ENCODE measurements around the gene SURF4.
A peak's percentile ranks its signal among the peaks of the same experiment; 100 is the strongest.
"Not testable (repeated sequence)": the region's sequence is repeated elsewhere in the genome, so short reads cannot be mapped to it uniquely, and the experiment has no call there.

The SURF4 gene

GRCh38 chr9:133349965-133350616, 25.8 kb downstream of the SURF4 start:
- DNase-seq, result no peak

DNA sequence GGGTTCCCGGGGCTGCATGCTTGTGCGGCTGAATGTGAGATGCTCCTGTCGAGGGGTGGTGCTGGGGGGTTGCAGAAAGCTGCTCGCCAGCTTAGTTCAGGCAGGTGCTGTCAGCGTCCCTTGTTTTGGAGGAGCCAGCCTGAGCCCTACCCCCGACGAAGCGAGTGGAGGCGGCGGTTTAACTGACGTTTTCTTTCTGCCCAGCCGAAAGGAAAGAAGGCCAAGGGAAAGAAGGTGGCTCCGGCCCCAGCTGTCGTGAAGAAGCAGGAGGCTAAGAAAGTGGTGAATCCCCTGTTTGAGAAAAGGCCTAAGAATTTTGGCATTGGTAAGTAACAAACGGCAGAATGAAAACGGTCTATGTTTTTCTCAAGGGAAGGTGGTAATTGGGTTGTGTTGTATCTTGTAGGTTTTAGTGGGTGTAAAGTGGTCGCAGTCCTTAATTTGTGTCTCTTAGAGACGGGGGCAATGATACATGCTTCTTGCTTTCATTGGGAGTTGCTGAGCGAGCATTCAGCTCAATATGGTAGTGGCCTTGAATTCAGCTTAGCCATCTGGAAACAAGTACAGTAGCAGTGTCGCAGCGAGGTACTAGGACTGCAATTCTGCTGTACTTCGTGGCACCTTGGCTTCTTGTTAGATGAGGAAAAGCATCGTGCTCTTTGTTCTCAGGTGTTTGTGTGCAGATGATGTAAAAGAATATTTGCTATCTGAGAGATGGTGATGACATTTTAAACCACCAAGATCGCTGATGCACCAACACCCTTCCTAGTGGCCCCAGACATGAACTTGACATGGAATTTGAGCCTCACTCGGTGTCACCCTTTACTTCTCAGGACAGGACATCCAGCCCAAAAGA, 26.9 kb downstream of the SURF4 start:
- DNase-seq, result no peak

DNA sequence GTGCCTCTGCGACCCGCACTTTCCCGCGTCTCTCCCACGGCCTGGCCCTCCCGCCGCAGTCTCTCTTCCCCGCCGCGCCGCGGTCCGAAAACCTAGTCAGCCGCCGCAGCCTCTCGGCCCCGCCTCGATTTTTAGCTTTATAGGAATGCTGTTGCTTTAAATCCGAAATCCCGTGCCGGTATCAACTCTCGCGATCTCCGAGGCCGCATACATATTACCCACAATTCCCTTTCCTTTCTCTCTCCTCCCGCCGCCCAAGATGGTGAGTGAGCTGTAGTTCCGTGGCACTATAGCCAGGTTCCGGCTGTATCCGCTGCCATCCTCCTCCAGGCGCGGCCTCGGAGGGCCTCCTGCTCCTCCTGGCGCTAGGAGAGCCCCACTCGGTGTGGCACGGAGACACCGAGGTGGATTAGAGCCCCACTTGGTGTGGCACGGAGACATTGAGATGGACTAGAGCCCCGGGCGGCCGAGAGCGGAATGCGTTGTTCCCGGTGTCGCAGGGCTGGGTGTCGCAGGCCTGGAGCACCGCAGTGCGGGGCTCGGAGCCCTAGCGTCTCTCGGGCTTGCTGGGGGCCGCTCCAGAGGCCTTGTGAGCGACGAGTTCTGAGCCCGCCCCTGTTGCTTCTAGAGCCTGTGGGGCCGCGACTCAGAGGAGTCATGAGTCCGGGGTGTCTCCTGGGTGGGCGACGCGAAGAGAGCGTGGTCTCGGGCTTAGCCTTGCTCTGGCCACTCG, 27.7 kb downstream of the SURF4 start, which contains the start of the genes MED22 and RPL7A:
TSS of gene MED22 (minus strand) at position 147 of the 733 bp plus-strand sequence. CDS start 1,469 bp downstream, outside the sequence.
TSS of gene RPL7A (plus strand) at position 234 of the 733 bp plus-strand sequence. CDS start at position 260, 26 bp downstream.
- peak; percentile 96 for DNase-seq

- DNase-seq, result no peak
Observed at GRCh38 chr9:133347515-133347984, 28.3 kb downstream of the SURF4 start.

DNA sequence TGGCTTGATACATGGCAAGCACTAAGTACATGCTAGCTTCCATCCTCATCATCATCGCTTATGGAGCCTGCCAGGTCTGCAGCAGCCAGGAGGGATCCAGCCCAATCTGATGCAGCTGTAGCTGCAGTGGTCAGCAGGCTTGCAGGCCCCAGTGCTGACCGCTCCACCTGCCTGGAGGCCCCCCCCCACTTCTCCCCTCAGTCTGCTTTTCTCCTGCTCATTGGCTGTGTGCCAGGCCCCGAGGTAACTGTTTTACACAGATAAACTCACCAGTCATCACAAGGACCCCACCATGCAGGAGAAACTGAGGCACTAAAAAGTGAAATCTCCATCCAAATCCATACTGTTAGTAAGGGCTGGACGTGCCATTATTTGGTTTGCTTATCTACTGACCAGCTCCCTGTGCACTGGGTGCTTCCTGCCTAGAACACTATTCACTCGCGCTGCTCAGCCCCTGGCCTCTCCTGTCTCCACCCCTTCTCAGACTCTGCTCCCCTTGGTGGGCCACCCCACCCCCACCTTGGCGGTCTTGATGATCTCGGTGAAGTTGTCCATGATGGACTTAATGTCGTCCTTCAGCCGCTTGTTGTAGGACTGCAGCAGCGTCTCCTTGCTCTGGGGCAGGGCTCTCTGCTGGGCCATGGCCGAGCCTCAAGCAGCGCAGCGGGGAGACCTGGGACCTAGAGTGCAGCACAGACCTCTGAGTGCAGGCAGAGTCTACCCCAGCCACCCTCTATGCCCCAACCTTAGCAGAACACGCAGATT, 29.7 kb downstream of the SURF4 start:
- DNase-seq, result no peak

DNA sequence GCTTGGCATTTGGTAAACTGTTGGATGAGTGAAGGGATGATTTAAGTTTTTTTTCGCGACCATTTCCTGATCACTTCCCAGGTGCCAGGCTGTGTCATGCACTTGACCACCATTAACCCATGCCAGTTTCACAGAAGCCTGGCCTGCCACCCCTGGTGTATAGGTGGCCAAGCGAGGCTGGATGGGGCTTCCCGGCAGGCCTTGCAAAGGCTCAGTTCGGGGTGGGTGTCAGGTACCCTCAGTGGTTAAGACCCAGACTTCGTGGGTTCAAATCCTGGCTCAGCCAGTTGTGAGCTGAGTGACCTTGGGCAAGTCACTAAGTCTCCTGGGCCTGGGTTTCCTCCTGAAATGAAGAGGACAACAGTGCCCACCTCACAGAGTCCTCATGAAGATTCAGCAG, 30.3 kb downstream of the SURF4 start:
- no peak for DNase-seq

- no peak for DNase-seq
Observed at GRCh38 chr9:133344979-133345378, 30.9 kb downstream of the SURF4 start.

GRCh38 chr9:133344071-133344470, 31.8 kb downstream of the SURF4 start:
- DNase-seq, result no peak

DNA sequence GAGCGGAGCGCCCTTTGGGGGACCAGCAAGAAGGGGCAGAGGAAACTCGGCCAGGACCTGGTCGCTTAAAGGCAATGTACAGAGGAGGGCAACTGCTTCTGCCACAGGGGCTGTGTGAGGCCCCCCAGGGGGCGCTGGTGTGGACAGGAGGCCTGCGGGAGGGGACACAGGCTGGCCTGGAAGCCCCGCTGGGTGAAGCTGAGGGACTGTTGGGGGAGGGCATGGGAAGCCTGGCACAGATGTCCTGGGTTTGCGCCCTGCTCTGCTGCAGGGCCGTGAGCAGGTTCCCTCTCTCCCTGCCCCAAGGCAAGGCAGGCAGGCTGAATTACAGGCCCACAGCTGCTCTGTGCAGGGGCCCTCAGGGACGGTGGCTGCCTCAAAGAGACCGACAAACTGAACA, 33.3 kb downstream of the SURF4 start:
- no peak for DNase-seq

GRCh38 chr9:133342069-133342406, 33.8 kb downstream of the SURF4 start:
- DNase-seq, result no peak

- no peak for DNase-seq
Observed at GRCh38 chr9:133341369-133342068, 34.3 kb downstream of the SURF4 start.

DNA sequence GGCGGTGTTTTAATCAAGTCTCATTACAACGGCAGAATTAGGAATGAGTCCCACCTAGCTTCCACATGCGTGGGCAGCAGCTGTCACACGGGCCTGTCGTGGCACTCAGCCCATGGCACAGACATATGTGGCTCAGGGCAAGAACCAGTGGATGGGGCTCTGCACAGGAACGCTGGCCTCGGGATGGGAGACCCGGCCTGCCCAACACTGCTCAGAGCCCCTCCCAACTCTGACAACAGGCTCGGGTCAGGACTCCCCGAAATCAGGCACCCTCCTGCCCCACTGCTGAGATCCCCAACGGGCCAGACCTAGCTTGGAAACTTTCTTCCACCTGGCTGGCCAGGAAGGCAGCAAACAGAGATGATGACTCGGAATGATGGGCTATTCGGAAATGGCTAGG, 34.9 kb downstream of the SURF4 start:
- DNase-seq, result no peak

- no peak for DNase-seq
Observed at GRCh38 chr9:133340256-133340655, 35.6 kb downstream of the SURF4 start.

GRCh38 chr9:133339641-133340040, 36.2 kb downstream of the SURF4 start:
- no peak for DNase-seq

GRCh38 chr9:133335924-133336811, 39.7 kb downstream of the SURF4 start, which contains the start of gene SURF6:
Gene SURF6, minus strand, starts transcription at chr9:133336188. Its CDS starts 56 bp downstream, at chr9:133336132.
- DNase-seq, result peak; percentile 67

DNA sequence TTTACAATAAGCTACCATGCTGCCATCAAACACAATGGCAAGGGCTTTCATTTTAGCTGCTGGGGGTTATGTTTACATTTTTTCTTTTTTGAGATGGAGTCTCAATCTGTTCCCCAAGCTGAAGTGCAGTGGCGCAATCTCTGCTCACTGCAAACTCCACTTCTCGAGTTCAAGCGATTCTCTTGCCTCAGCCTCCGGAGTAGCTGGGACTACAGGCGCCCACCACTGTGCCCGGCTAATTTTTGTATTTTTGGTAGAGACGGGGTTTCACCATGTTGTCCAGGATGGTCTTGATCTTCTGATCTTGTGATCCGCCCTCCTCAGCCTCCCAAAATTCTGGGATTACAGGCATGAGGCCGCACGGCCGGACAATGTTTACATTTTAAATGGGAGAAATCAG, 41.0 kb downstream of the SURF4 start:
- DNase-seq, result not testable (repeated sequence)

DNA sequence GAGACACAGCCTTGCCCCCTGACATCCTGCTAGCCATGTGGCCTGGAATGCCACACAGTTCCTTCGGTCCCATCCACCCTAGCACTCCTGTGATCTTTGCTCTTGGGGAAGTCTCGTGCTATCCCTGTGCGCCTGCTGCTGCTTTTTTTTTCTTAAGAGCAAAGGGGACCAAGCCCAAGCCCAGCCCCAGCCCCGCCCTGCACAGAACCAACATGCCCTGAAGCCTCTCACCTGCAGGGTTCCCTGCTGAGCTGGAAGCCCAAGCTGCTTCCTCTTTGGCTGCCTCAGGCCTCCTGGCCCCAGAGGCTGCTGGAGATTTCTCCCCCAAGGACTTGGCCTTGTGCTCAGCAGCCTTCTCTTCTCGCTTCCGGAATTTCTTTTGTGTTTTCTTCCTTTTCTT, 41.7 kb downstream of the SURF4 start:
- no peak for DNase-seq

GRCh38 chr9:133333566-133333965, 42.3 kb downstream of the SURF4 start:
- no peak for DNase-seq

DNA sequence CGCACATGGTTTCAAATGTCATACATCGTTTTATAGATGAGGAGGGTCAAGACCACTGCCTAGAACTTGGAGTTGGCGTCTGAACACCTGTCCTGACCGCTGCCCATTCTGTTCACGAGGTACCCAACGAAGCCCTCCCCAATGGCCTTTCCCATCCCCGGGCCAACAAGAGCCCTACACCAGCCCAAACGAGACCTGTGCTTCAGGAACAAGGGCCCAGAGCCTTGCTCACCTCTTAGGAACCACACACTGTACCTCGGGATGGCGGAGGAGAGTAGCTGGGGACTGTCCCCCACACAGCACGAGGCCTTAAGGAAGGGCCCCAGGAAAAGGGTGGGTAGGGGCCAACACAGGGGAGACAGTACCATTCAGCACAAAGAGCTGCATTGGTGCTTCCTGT, 42.8 kb downstream of the SURF4 start:
- no peak for DNase-seq

- no peak for DNase-seq
Observed at GRCh38 chr9:133332381-133332730, 43.5 kb downstream of the SURF4 start.

All from NCI-H524 treated with DMSO at 0.1 percent for 48 hours (cell line).